Measurements from ENCODE around the gene FGF6.

FGF6 gene

DNA sequence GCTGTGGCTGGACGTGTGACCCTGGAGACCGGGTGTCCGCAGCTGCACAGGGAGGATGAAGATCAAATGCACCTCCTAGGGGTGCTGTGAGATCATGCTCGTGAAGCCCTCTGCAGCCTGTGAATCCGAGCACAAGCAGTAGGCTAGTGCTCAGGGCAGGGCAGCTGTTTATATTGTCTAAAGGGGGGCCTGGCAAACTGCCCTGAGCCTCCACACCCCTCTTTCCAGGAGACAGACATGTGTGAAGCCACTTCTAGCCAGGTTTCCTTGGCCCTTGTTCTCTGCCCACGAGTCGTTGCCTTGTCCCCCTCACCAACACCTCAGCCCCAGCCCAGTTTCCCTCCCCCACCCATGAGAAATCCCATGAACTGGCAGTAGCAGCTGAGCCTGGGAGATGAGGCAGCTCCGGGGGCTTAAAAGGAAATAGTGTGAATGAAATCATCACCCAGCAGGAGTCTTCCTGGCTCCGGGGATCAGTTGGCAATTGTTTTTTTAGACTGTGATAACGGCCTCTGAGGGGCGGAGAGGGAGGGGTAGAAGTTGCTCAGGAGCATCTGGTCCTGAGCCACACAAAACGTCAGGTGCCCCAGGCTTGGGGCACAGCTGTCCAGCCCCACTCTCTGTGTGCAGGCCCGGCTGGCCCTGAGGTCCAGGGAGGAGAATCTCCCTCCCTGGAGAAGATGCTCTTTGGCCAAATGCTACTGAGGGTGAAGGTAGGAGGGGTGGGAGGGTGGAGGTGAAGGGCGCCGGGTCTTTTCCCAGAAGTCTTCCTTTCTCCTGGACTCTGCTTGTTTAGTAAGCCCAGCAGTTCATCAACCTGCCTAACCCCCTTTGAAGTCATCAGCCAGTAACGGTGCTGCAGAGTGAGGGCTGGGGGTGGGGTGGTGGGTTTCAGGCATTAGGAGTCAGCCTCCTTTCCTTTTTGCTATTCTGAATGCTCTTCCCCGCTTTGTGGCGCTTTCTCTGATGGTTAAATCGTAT, 4.0 kb downstream of the FGF6 start:
- no peak for TF ChIP-seq JUND (IDR thresholded peaks at IDR 0.05; ENCODE audit: low read depth)
- no peak for DNase-seq (ENCODE audit: low read depth in 1 of 2, low spot score in 1 of 2)
- in situ Hi-C loops (cut with HindIII; ENCODE audit: low pct_unique_long_range_greater_than_20kb, low sequenced_read_pairs): no loop called here

DNA sequence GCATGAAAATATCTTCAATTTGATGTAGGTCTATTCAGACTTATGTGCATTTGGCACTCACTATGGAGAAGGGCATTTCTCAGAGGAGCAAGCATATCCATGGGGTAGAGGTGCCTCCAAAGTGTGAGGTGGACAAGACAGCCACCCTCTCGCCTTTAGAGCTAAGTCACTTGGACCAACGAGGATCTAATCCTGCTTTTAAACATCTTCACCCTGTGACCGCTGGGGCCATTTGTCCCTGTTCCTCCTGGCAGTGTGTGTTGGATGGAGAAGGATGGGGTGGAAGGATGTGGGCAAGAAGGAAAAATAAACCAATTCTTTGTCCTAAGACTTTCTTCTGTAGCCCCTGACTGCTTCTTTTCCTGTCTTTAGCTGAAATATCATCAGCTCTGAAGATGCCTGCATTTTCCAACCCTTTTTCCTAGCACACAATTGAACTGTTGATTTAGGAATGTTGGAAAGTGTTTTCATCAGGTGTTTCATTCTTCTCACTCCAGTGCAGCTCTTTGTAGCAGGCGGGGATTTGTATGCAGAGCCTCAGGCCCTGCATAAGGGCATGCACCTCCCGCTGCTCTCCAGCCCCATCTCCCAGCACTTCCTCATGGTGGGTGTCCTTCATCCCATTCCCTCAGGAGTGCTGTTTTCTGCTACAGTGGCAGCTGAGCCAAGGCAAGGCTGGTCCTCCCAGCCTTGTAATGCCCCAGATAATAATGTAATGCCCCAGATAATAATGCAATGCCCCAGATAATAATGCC, 5.3 kb downstream of the FGF6 start:
- in situ Hi-C loops (cut with HindIII; ENCODE audit: low pct_unique_long_range_greater_than_20kb, low sequenced_read_pairs): no loop called here
- no peak for DNase-seq (ENCODE audit: low read depth in 1 of 2, low spot score in 1 of 2)
- no peak for TF ChIP-seq JUND (IDR thresholded peaks at IDR 0.05; ENCODE audit: low read depth)

DNA sequence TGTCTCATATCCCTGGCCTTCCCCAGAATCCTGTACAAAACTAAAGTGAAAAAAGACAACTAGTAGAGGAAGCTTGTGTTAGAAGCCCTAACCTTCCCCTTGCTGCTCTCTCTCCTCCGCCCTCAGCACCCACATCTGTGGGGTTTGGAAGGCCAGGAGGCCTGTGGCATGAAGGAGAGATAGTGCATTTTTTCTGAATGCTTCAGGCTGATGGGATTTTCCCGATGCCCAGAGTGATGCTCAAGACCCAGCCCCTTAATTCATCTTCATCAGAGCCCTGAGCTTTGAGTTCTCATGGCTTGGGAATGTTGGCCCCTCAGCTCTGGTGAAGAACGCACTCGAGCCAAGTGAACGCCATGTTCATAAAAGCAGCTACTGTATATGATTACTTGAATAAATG, 5.9 kb downstream of the FGF6 start:
- in situ Hi-C loops (cut with HindIII; ENCODE audit: low pct_unique_long_range_greater_than_20kb, low sequenced_read_pairs): no loop called here
- DNase-seq (ENCODE audit: low read depth in 1 of 2, low spot score in 1 of 2): no peak
- TF ChIP-seq JUND (IDR thresholded peaks at IDR 0.05; ENCODE audit: low read depth): no peak

DNA sequence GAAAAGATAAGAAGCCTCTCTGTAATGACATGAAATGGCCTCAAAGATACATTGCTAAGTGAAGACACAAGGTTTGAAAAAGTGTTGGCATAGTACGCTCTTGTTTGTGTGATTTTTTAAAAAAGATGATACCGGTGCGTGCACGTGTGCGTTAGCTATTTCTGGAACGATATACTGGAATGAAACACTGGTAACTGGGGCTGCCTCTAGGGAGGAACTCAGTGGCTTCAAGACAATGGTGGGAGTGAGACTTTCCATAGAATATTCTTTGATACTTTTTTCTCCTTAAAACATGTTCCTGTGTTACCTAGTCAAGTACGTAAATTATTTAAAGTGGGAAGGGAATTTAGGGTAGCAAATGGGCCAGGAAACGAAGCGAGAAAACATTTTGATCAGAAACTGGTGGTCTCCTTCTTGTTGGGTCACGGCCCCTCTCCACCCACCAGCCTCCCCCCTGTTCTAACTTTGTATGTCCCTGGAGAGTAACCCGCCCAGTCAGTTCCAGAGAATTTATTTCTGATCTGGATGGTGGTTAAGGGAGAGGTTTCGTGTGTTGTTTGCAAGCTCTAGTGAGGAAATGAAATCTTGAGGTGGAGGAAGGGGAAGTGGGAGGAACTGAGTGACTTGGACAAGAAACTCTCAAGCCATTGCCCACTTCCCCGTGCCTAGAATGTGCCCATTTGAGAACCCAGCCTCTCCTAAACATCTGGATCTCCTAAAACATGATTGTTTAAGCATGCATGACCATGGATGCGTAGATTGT, 6.6 kb downstream of the FGF6 start:
- no peak for DNase-seq (ENCODE audit: low read depth in 1 of 2, low spot score in 1 of 2)
- in situ Hi-C loops (cut with HindIII; ENCODE audit: low pct_unique_long_range_greater_than_20kb, low sequenced_read_pairs): no loop called here
- TF ChIP-seq JUND (IDR thresholded peaks at IDR 0.05; ENCODE audit: low read depth): no peak

DNA sequence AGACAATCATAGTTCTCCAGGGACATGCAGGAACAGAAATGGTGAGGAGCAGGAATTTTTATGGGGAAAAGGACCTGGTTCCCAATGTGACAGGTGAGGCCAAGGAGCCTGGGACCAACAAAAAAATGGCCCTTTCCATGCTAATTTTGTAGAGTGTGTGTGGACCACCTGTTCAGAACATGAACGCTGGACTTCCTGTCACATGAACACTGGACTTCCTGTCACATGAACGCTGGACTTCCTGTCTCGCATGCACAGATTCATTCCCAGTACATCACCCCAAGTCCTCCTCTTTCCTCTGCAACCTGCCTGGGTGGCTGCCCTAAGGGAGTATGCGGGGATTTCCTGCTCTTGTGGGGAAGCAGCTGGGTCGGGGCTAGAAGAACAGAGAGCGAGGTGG, 10.1 kb downstream of the FGF6 start:
- no peak for TF ChIP-seq JUND (IDR thresholded peaks at IDR 0.05; ENCODE audit: low read depth)
- no peak for DNase-seq (ENCODE audit: low read depth in 1 of 2, low spot score in 1 of 2)
- in situ Hi-C loops (cut with HindIII; ENCODE audit: low pct_unique_long_range_greater_than_20kb, low sequenced_read_pairs): no loop called here

DNA sequence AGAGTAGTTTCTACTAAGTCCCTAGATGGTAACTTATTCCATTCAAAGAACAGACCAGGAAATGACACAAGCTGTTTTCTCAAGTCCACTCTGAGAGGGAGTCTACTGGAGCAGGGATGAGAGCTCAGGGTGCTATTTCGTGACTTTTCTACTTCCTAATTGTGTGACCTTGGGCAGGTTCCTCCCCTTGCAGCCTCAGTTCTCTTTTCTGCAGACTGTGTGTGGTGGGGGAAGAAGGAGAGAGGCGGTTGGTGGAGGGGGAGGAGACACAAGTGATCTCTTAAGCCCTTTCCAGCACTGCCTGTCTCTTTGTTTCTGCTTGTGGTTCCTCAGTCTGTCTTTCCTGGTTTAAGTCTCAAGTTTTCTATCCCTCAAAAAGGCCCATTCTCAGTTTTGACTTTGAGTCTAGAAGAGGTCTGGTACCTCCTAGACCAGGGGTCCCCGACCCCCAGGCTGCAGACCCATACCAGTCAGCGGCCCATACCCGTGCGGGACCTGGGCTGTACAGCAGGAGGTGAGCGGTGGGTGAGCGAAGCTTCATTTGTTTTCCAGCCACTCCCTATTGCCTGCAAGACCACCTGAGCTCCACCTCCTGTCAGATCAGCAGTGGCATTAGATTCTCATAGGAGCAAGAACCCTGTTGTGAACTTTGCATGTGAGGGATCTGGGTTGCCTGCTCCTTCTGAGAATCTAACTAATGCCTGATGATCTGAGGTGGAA, 10.7 kb downstream of the FGF6 start:
- TF ChIP-seq JUND (IDR thresholded peaks at IDR 0.05; ENCODE audit: low read depth): no peak
- no peak for DNase-seq (ENCODE audit: low read depth in 1 of 2, low spot score in 1 of 2)
- in situ Hi-C loops (cut with HindIII; ENCODE audit: low pct_unique_long_range_greater_than_20kb, low sequenced_read_pairs): no loop called here

DNA sequence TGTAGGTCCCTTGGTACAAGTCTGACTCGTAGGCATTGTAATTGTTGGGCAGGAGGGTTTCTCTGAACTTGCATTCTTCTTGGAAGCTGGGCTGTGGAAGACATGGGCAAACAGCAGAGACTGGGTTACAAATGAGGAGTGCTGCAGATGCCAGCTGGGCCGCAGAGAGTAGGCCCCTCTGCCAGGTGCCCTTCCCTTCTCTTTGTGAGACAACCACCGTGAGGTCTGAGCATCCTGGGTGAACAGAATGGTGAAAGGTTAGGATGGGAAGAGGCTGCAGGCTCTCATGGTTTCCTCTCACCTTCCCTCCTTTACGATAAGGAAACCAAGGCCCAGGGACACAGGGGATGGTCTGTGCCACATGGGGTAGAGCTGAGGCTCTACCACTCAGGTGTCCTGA, 11.3 kb downstream of the FGF6 start:
- no peak for TF ChIP-seq JUND (IDR thresholded peaks at IDR 0.05; ENCODE audit: low read depth)
- in situ Hi-C loops (cut with HindIII; ENCODE audit: low pct_unique_long_range_greater_than_20kb, low sequenced_read_pairs): no loop called here
- DNase-seq (ENCODE audit: low read depth in 1 of 2, low spot score in 1 of 2): no peak

DNA sequence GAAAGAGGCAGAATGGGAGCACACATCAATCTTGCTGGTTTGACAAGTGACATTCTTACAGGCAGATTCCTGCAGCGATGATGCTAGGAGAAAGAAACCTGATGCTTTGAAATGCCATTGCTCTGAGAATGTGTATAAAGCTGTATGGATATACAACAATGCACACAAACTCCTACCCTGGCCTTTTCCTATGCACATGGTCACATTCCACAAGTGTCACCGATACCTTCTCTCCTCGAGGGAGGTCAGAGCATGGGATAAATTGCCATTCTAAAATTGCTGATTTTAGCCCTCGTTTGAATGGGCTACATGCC, 11.9 kb downstream of the FGF6 start:
- no peak for TF ChIP-seq JUND (IDR thresholded peaks at IDR 0.05; ENCODE audit: low read depth)
- DNase-seq (ENCODE audit: low read depth in 1 of 2, low spot score in 1 of 2): no peak
- in situ Hi-C loops (cut with HindIII; ENCODE audit: low pct_unique_long_range_greater_than_20kb, low sequenced_read_pairs): no loop called here

DNA sequence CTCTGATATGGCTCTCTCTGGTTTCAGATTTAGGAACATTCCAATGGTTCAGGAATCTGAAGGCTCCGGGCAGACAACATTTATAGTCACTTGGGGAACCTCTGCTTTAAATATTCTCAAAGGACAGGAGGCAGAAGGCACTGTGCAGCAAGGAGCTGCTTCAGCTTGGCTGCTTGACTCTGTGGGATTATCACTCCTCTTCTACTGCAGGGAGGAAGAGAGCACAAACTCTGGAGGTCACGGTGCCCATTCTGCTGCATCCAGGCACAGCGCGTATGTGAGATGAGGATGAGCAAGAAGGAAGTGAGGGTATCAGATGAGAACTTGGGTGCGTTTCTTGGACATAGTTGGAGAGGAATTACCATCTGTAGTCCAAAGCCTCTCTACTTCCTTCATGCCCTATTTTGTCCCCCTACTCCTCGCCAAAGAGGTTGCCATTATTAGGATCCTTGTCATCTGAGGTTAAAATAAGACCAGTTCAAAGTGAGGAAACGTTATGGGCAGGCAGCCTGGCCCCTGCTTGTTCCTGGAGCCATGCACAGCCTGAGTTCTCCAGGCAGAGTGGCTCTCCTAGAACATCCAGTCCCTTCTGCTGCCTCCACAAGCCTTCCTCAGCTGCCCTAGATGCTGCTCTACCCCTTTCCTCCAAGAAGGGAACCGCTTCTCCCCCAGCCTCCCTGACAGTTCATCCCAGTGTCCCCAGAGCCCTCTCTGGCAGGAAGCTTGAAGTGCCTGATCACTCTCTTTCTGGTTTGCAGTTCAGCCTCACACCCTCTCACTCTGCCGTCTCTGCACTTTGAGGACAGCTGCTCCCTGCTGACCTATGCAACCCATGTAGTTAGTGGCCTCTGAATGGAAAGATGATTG, 12.5 kb downstream of the FGF6 start:
- no peak for DNase-seq (ENCODE audit: low read depth in 1 of 2, low spot score in 1 of 2)
- in situ Hi-C loops (cut with HindIII; ENCODE audit: low pct_unique_long_range_greater_than_20kb, low sequenced_read_pairs): no loop called here
- TF ChIP-seq JUND (IDR thresholded peaks at IDR 0.05; ENCODE audit: low read depth): no peak

DNA sequence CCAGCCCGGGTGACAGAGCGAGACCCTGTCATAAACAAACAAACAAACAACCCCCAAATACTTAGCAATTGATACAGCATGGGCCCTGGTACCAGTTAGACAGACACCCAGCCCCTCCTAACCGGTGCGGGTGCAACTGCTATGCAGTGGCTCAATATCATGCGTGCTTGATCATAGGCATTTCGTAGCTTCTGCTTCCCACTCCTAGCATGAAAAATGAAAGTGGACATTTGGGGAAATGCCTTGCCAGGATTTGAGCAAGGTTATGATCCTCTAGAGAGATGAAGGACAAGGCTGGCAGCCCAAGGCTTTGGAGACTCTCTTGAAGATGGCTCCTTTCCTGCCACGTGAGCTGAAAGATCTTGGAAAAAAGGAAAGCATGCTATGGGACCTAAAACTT, 13.7 kb downstream of the FGF6 start:
- in situ Hi-C loops (cut with HindIII; ENCODE audit: low pct_unique_long_range_greater_than_20kb, low sequenced_read_pairs): no loop called here
- TF ChIP-seq JUND (IDR thresholded peaks at IDR 0.05; ENCODE audit: low read depth): no peak
- no peak for DNase-seq (ENCODE audit: low read depth in 1 of 2, low spot score in 1 of 2)

DNA sequence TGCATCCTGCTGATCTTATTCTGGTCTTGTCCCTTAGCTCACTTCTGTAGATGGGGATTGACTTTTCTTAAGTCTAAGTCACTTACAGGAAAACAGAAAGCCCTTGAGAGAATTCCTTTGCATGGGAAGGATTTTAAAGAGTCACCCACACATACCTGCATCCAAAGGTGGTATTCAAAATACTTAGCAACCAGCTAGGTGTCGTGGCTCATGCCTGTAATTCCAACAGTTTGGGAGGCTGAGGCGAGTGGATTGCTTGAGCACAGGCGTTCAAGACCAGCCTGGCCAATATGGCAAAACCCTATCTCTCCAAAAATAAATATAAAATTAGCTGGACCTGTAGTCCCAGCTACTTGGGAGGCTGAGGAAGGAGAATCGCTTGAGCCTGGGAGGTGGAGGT, 14.2 kb downstream of the FGF6 start:
- DNase-seq (ENCODE audit: low read depth in 1 of 2, low spot score in 1 of 2): no peak
- TF ChIP-seq JUND (IDR thresholded peaks at IDR 0.05; ENCODE audit: low read depth): no peak
- in situ Hi-C loops (cut with HindIII; ENCODE audit: low pct_unique_long_range_greater_than_20kb, low sequenced_read_pairs): no loop called here

Measured in T47D (cell line).